Hepatocyte (in vitro differentiated cells): ENCODE results near the gene POU2AF1. TPM values are rescaled to one million over a fixed set of nuclear protein-coding genes. Genes with fewer than 3 reads are reported as not detected.

ENCODE experiments used
- DNase-seq: peaks from one replicate; pipeline ENCODE4 v3.0.0-alpha.2; 2016; ENCODE audit warnings: low spot score
- H2AFZ ChIP-seq: fragments of 200-600 bp; sonication (generic); 2 replicates; pipeline ENCODE4 v1.6.0; 2016; ENCODE audit warnings: antibody characterized with exemption, mild to moderate bottlenecking
- H3K27ac ChIP-seq: fragments of 200-600 bp; sonication (generic); 2 replicates; pipeline ENCODE4 v1.5.1; 2016; ENCODE audit warnings: mild to moderate bottlenecking
- H3K27me3 ChIP-seq: fragments of 200-600 bp; sonication (generic); 2 replicates; pipeline ENCODE4 v1.6.1; 2016
- H3K36me3 ChIP-seq: fragments of 200-600 bp; sonication (generic); replicated peaks from 2 replicates; pipeline ENCODE4 v1.5.1; 2016; ENCODE audit warnings: low read depth; ENCODE audit not compliant: insufficient read depth
- H3K4me1 ChIP-seq: fragments of 200-600 bp; sonication (generic); 2 replicates; pipeline ENCODE4 v1.5.1; 2016; ENCODE audit warnings: mild to moderate bottlenecking, moderate library complexity; ENCODE audit not compliant: insufficient read depth
- H3K4me2 ChIP-seq: fragments of 200-600 bp; sonication (generic); 2 replicates; pipeline ENCODE4 v1.6.0; 2016
- H3K4me3 ChIP-seq: fragments of 200-600 bp; sonication (generic); 2 replicates; pipeline ENCODE4 v1.5.1; 2016; ENCODE audit warnings: mild to moderate bottlenecking
- H3K79me2 ChIP-seq: fragments of 200-600 bp; sonication (generic); 2 replicates; pipeline ENCODE4 v1.6.0; 2017; ENCODE audit warnings: mild to moderate bottlenecking
- H3K9me2 ChIP-seq: fragments of 200-600 bp; sonication (generic); replicated peaks from 2 replicates; pipeline ENCODE4 v1.6.0; 2017; ENCODE audit warnings: mild to moderate bottlenecking; ENCODE audit not compliant: insufficient read depth
- H3K9me3 ChIP-seq: fragments of 200-600 bp; sonication (generic); 2 replicates; pipeline ENCODE4 v1.5.1; 2016; ENCODE audit warnings: low read depth, mild to moderate bottlenecking
- H4K20me1 ChIP-seq: fragments of 200-600 bp; sonication (generic); 2 replicates; pipeline ENCODE4 v1.6.0; 2016; ENCODE audit warnings: mild to moderate bottlenecking; ENCODE audit not compliant: insufficient read depth, poor library complexity, severe bottlenecking
- CTCF ChIP-seq: fragments of 200-600 bp; sonication (generic); IDR thresholded peaks from 2 replicates; pipeline ENCODE4 v1.5.1; 2016; ENCODE audit warnings: antibody characterized with exemption, mild to moderate bottlenecking; ENCODE audit not compliant: poor library complexity
- EZH2 ChIP-seq: fragments of 200-600 bp; sonication (generic); IDR thresholded peaks from 2 replicates; pipeline ENCODE4 v1.6.1; 2016; ENCODE audit warnings: antibody characterized with exemption, mild to moderate bottlenecking, borderline replicate concordance
- EZH2phosphoT487 ChIP-seq: fragments of 200-600 bp; sonication (generic); IDR thresholded peaks from one replicate; pipeline ENCODE4 v1.6.1; 2018; ENCODE audit warnings: antibody characterized with exemption, mild to moderate bottlenecking, low read depth, moderate library complexity; ENCODE audit not compliant: unreplicated experiment, severe bottlenecking
- WGBS: methylation state at CpG from one replicate; pipeline ENCODE4 v1.1.6; 2016; ENCODE audit warnings: low lambda C conversion rate; ENCODE audit errors: missing lambda C conversion rate; 5-methylcytosine and 5-hydroxymethylcytosine counted together
- polyA plus RNA-seq: library from polyadenylated mRNA; unstranded; fragments of >200 nt; fragmentation: Nextera tagmentation; extraction: Ambion mirVana; gene quantifications from 2 replicates; pipeline ENCODE4 v1.2.1, GENCODE V29; 2016
- total RNA-seq: library from RNA; depleted of rRNA; stranded (reverse); fragments of >200 nt; gene quantifications from 2 replicates; pipeline ENCODE4 v1.2.3, GENCODE V29; 2014

The POU2AF1 gene
- total and polyA plus RNA-seq, 2 experiments from 2014 or later: 0.06 to 0.23 TPM

GRCh38 chr11:111426617-111427016, 47.5 kb upstream of the POU2AF1 start:
- no peaks in the 10 kb centered on the region for H3K27me3 ChIP-seq

GRCh38 chr11:111423250-111423615, 44.2 kb upstream of the POU2AF1 start:
- no peak for DNase-seq
- no peaks in the 10 kb centered on the region for H3K27me3 ChIP-seq
- no peaks in the 10 kb centered on the region for H3K79me2 ChIP-seq
- no peaks in the 10 kb centered on the region for H3K9me2 ChIP-seq
- H3K27ac ChIP-seq: no peak overlapping the region
- no peak overlapping the region for H3K4me2 ChIP-seq
- H3K36me3 ChIP-seq: no peaks in the 10 kb centered on the region
- WGBS: 91% methylated on average over 1 of the region's 1 CpG
- H2AFZ ChIP-seq: no peak overlapping the region
- H3K9me3 ChIP-seq: no peaks in the 10 kb centered on the region
- H4K20me1 ChIP-seq: no peaks in the 10 kb centered on the region
- no peak for TF ChIP-seq EZH2phosphoT487
- no peak for TF ChIP-seq CTCF
- no peak for TF ChIP-seq EZH2
- no peaks in the 10 kb centered on the region for H3K4me1 ChIP-seq
- no peak overlapping the region for H3K4me3 ChIP-seq

More at GRCh38 chr11:111426617-111427016, 47.5 kb upstream of the POU2AF1 start:
- no peaks in the 10 kb centered on the region for H3K9me3 ChIP-seq
- no peaks in the 10 kb centered on the region for H4K20me1 ChIP-seq
- WGBS: 88% methylated on average over 6 of the region's 6 CpGs
- H3K4me3 ChIP-seq: no peak overlapping the region
- no peaks in the 10 kb centered on the region for H3K4me1 ChIP-seq
- no peaks in the 10 kb centered on the region for H3K79me2 ChIP-seq
- H3K27ac ChIP-seq: no peak overlapping the region
- H3K9me2 ChIP-seq: no peaks in the 10 kb centered on the region
- no peak for DNase-seq
- TF ChIP-seq EZH2: no peak
- TF ChIP-seq EZH2phosphoT487: no peak
- TF ChIP-seq CTCF: no peak
- no peak overlapping the region for H2AFZ ChIP-seq
- no peaks in the 10 kb centered on the region for H3K36me3 ChIP-seq
- no peak overlapping the region for H3K4me2 ChIP-seq

GRCh38 chr11:111422494-111423249, 43.6 kb upstream of the POU2AF1 start:
- Histone ChIP-seq H3K27ac (no peak overlapping the region), H3K79me2 (no peaks in the 10 kb centered on the region), H3K36me3 (no peaks in the 10 kb centered on the region), H3K4me3 (no peak overlapping the region), H3K9me2 (no peaks in the 10 kb centered on the region), H4K20me1 (no peaks in the 10 kb centered on the region), H3K4me2 (no peak overlapping the region), H3K4me1 (no peaks in the 10 kb centered on the region), H3K27me3 (no peaks in the 10 kb centered on the region), H3K9me3 (no peaks in the 10 kb centered on the region), H2AFZ (no peak overlapping the region)
- 51% methylated on average over 12 of the region's 12 CpGs for WGBS
- peak; percentile 77 for DNase-seq
- TF ChIP-seq CTCF: peak; percentile 75
- TF ChIP-seq EZH2: no peak
- no peak for TF ChIP-seq EZH2phosphoT487
